HCT116 (cell line): ENCODE measurements around the gene TCEANC2. TPM values are rescaled to one million over a fixed set of nuclear protein-coding genes. Genes with fewer than 3 reads are reported as not detected.

Experiments used
- ATAC-seq: fragments of 200-7000 bp; cut with Tn5 transposase; 2 replicates; pipeline ENCODE4 v1.9.1; 2020; ENCODE audit warnings: mild to moderate bottlenecking, moderate library complexity
- BruUV-seq: library from RNA; stranded (reverse); fragments of 400-500 nt; replicated peaks from 2 replicates; lab custom pipeline; 2021; lab: Mats Ljungman, UMichigan
- CTCF ChIA-PET: fragments of 300-600 bp; sonication (Branson Sonifier 250); formaldehyde crosslinking; loops from one replicate; lab custom pipeline; 2021; ENCODE audit warnings: antibody characterized with exemption; lab: Charles Lee
- POLR2A ChIA-PET: fragments of 300-600, 350-600 bp; sonication (Branson Sonifier 250); formaldehyde crosslinking; loops from one replicate; lab custom pipeline; 2021; ENCODE audit warnings: antibody characterized with exemption; lab: Charles Lee
- RAD21 ChIA-PET, 2 experiments: fragments of 300-600 bp; sonication (Branson Sonifier 250); formaldehyde crosslinking; loops; one replicate each; lab custom pipeline; 2023; ENCODE audit warnings: low total read pairs in 2 of 2; ENCODE audit not compliant: uncharacterized antibody in 2 of 2, unreplicated experiment in 2 of 2, low non-redundant PET in 1 of 2; lab: Charles Lee
- DNase-seq: peaks from one replicate; pipeline ENCODE4 v3.0.0-alpha.2; 2010; ENCODE audit warnings: low read depth, low spot score
- H2AFZ ChIP-seq: fragments of 200-600 bp; shearing (Covaris generic), sonication (generic); 2 replicates; pipeline ENCODE4 v1.6.1; 2017; ENCODE audit warnings: low read depth, mixed run types, mixed read lengths, antibody characterized with exemption, low read length; ENCODE audit not compliant: poor library complexity, severe bottlenecking
- H3K27ac ChIP-seq: 2 replicates; pipeline ENCODE4 v1.5.1; 2012; ENCODE audit warnings: low read depth, low read length
- H3K27me3 ChIP-seq: fragments of 200-600 bp; sonication (generic); 2 replicates; pipeline ENCODE4 v1.6.1; 2016; ENCODE audit warnings: mixed run types, low read length, mixed read lengths; ENCODE audit not compliant: insufficient read depth
- H3K36me3 ChIP-seq, 2 experiments: fragments of 200-500 bp in 1 of 2; fragments of 200-600 bp in 1 of 2; sonication (Bioruptor generic) in 1 of 2; sonication (generic) in 1 of 2; 2 replicates each; pipeline versions ENCODE4 v1.5.1 to v1.6.1; 2014 to 2016; ENCODE audit warnings: low read length in 2 of 2, inconsistent platforms in 1 of 2, mixed read lengths in 1 of 2, mixed run types in 1 of 2; ENCODE audit not compliant: insufficient read depth in 2 of 2, control insufficient read depth in 1 of 2
- H3K4me1 ChIP-seq, 2 experiments: fragments of 200-600 bp in 1 of 2; sonication (generic) in 1 of 2; 2 replicates each; pipeline versions ENCODE4 v1.5.1 to v1.6.1; 2012 to 2017; ENCODE audit warnings: low read length in 2 of 2, inconsistent platforms in 1 of 2, mild to moderate bottlenecking in 1 of 2, mixed read lengths in 1 of 2, mixed run types in 1 of 2, moderate library complexity in 1 of 2; ENCODE audit not compliant: insufficient read depth in 2 of 2, control insufficient read depth in 1 of 2
- H3K4me2 ChIP-seq: fragments of 200-600 bp; sonication (generic); 2 replicates; pipeline ENCODE4 v1.6.1; 2017; ENCODE audit warnings: mixed run types, low read length, mixed read lengths
- H3K4me3 ChIP-seq, 2 experiments: fragments of 200-600 bp in 1 of 2; sonication (generic) in 1 of 2; replicated peaks in 1 of 2; 2 replicates each; pipeline ENCODE4 v1.5.1; 2011 to 2016; ENCODE audit warnings: low read length in 2 of 2, control low read depth in 1 of 2, low read depth in 1 of 2, mild to moderate bottlenecking in 1 of 2, mixed read lengths in 1 of 2, mixed run types in 1 of 2
- H3K79me2 ChIP-seq: fragments of 200-600 bp; sonication (generic); 2 replicates; pipeline ENCODE4 v1.6.1; 2017; ENCODE audit warnings: mild to moderate bottlenecking, mixed run types, low read length, moderate library complexity, mixed read lengths; ENCODE audit not compliant: insufficient read depth
- H3K9ac ChIP-seq: fragments of 200-600 bp; sonication (generic); 2 replicates; pipeline ENCODE4 v1.6.1; 2016; ENCODE audit warnings: low read length, mixed read lengths
- H3K9me2 ChIP-seq: fragments of 200-600 bp; sonication (generic), shearing (Covaris generic); 2 replicates; pipeline ENCODE4 v1.6.1; 2017; ENCODE audit warnings: mixed run types, mild to moderate bottlenecking, moderate library complexity; ENCODE audit not compliant: insufficient read depth
- H3K9me3 ChIP-seq, 2 experiments: fragments of 200-500 bp in 1 of 2; fragments of 200-600 bp in 1 of 2; sonication (Bioruptor generic) in 1 of 2; sonication (generic) in 1 of 2; 2 replicates each; pipeline ENCODE4 v1.6.1; 2014 to 2017; ENCODE audit warnings: low read length in 2 of 2, mixed read lengths in 2 of 2, inconsistent platforms in 1 of 2, low read depth in 1 of 2, mild to moderate bottlenecking in 1 of 2, mixed run types in 1 of 2, moderate library complexity in 1 of 2; ENCODE audit not compliant: control insufficient read depth in 1 of 2, insufficient read depth in 1 of 2
- H4K20me1 ChIP-seq: fragments of 200-600 bp; sonication (generic), shearing (Covaris generic); 2 replicates; pipeline ENCODE4 v1.6.1; 2017; ENCODE audit warnings: mixed run types, mild to moderate bottlenecking, moderate library complexity; ENCODE audit not compliant: insufficient read depth
- CBX3 ChIP-seq: IDR thresholded peaks from 2 replicates; pipeline ENCODE4 v1.6.1; 2012; ENCODE audit warnings: low read depth
- EGR1 ChIP-seq: IDR thresholded peaks from 2 replicates; pipeline ENCODE4 v1.6.1; 2012; ENCODE audit warnings: low read depth
- ELF1 ChIP-seq: IDR thresholded peaks from 2 replicates; pipeline ENCODE4 v1.6.1; 2012; ENCODE audit warnings: low read depth, borderline replicate concordance
- EZH2 ChIP-seq: fragments of 200-600 bp; sonication (generic); IDR thresholded peaks from 2 replicates; pipeline ENCODE4 v1.6.1; 2017; ENCODE audit warnings: antibody characterized with exemption, mixed run types
- EZH2phosphoT487 ChIP-seq: fragments of 200-600 bp; IDR thresholded peaks from 2 replicates; pipeline ENCODE4 v1.6.1; 2018; ENCODE audit warnings: antibody characterized with exemption, borderline replicate concordance
- POLR2A ChIP-seq: IDR thresholded peaks from 2 replicates; pipeline ENCODE4 v1.7.0; 2011; ENCODE audit warnings: borderline replicate concordance; ENCODE audit not compliant: insufficient read depth, insufficient read length; ENCODE audit errors: extremely low read depth
- RAD21 ChIP-seq: IDR thresholded peaks from 2 replicates; pipeline ENCODE4 v1.6.1; 2012; ENCODE audit warnings: low read depth, mild to moderate bottlenecking
- SP1 ChIP-seq: IDR thresholded peaks from 2 replicates; pipeline ENCODE4 v1.6.1; 2012; ENCODE audit warnings: low read depth
- ZFX ChIP-seq: fragments of 450-650 bp; IDR thresholded peaks from 2 replicates; pipeline ENCODE4 v1.6.1; 2017
- ZNF274 ChIP-seq: fragments of 200-500 bp; sonication (Bioruptor generic); IDR thresholded peaks from 2 replicates; pipeline ENCODE4 v1.6.1; 2014; ENCODE audit warnings: mild to moderate bottlenecking, low read depth, low read length, inconsistent platforms
- intact Hi-C: fragments of 100-400 bp; cut with micrococcal nuclease; formaldehyde crosslinking; loops from 2 replicates; pipeline ENCODE4 v1.10.0; 2022
- total RNA-seq: library from RNA; stranded (reverse); gene quantifications from one replicate; pipeline ENCODE4 v1.2.1, GENCODE V29; 2021; ENCODE audit not compliant: unreplicated experiment
- TF ChIP-seq, protein P1 (sequence below): IDR thresholded peaks from 2 replicates; pipeline ENCODE4 v1.6.1; 2011; ENCODE audit warnings: mild to moderate bottlenecking, low read length, moderate library complexity; ENCODE audit not compliant: insufficient replicate concordance; ENCODE audit errors: extremely low read depth

TCEANC2 gene
- total RNA-seq, 1 experiment from 2014 or later = 5.4 TPM

DNA sequence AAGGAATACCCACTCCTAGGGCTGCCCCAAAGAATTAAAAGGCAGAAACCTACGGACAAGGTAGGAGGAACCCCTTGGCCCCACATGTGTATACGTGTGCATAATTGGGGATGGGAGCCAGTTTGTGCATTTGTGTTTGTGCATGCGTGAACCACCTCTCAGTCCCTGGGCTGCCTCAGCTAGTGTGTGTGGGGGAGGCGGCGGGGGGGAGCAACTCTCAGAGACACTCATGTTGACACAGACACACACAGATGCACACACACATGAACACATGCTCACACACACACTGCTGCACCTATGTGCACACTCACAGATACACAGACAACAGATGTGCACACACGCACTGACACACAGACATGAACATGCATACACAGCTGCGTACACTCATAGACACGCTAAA lies 40.5 kb upstream of the TCEANC2 start:
- no peaks in the 10 kb centered on the region for H4K20me1 ChIP-seq
- peaks cover 34% of the 10 kb centered on the region in 2 experiments for H3K4me1 ChIP-seq
- no peaks in the 10 kb centered on the region for H3K79me2 ChIP-seq
- H3K4me2 ChIP-seq = no peak overlapping the region
- no peak overlapping the region for H3K4me3 ChIP-seq
- no peaks in the 10 kb centered on the region for H3K27me3 ChIP-seq
- intact Hi-C loops = no loop called here
- ATAC-seq (no peak), DNase-seq (no peak)
- ChIA-PET RAD21 (no interaction called here), CTCF (no interaction called here), POLR2A (no interaction called here)
- no peaks in the 10 kb centered on the region for H3K9me2 ChIP-seq
- no peak overlapping the region for H3K27ac ChIP-seq
- H3K9ac ChIP-seq = no peak overlapping the region
- no peak overlapping the region for H2AFZ ChIP-seq
- H3K9me3 ChIP-seq = no peaks in the 10 kb centered on the region
- no peaks in the 10 kb centered on the region for H3K36me3 ChIP-seq
- no peak for TF ChIP-seq EZH2phosphoT487
- TF ChIP-seq SP1 = no peak
- no peak for TF ChIP-seq EZH2
- TF ChIP-seq ZFX = no peak
- TF ChIP-seq ZNF274 = no peak
- TF ChIP-seq, protein P1, sequence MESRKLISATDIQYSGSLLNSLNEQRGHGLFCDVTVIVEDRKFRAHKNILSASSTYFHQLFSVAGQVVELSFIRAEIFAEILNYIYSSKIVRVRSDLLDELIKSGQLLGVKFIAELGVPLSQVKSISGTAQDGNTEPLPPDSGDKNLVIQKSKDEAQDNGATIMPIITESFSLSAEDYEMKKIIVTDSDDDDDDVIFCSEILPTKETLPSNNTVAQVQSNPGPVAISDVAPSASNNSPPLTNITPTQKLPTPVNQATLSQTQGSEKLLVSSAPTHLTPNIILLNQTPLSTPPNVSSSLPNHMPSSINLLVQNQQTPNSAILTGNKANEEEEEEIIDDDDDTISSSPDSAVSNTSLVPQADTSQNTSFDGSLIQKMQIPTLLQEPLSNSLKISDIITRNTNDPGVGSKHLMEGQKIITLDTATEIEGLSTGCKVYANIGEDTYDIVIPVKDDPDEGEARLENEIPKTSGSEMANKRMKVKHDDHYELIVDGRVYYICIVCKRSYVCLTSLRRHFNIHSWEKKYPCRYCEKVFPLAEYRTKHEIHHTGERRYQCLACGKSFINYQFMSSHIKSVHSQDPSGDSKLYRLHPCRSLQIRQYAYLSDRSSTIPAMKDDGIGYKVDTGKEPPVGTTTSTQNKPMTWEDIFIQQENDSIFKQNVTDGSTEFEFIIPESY = no peak
- TF ChIP-seq RAD21 = no peak
- TF ChIP-seq ELF1 = no peak
- no peak for TF ChIP-seq POLR2A
- TF ChIP-seq EGR1 = no peak
- no peak for TF ChIP-seq CBX3
- no TSS peak for BruUV-seq
